Stimulated activated CD4-positive, alpha-beta T cell treated with anti-CD3 and anti-CD28 coated beads, Interleukin-4, amount 100 ng/mL, for 1 hour (primary cell): ENCODE data around the gene KRT81.
"Not testable (repeated sequence)": the region's sequence is repeated elsewhere in the genome, so short reads cannot be mapped to it uniquely, and the experiment has no call there.

Experiments
- DNase-seq: peaks from one replicate; pipeline ENCODE4 v3.0.0-alpha.2; 2020

KRT81 gene

DNA sequence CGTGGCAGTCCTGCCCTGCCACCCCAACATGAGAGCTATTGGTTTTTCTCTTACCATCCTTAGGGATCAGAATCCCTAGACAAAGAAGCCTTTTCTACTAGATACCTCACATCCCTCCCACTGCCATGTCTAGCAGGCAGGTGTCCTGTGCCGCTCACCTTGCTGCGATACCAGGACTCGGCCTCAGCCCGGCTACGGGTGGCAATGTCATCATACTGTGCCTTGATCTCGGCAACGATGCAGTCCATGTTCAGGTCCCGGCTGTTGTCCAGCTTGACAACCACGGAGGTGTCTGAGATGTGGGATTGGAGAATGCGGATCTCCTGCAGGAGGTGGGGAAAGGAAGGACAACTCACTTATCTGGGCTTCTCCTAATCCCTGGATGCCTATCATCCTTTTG, 25.4 kb upstream of the KRT81 start:
- DNase-seq: no peak

DNA sequence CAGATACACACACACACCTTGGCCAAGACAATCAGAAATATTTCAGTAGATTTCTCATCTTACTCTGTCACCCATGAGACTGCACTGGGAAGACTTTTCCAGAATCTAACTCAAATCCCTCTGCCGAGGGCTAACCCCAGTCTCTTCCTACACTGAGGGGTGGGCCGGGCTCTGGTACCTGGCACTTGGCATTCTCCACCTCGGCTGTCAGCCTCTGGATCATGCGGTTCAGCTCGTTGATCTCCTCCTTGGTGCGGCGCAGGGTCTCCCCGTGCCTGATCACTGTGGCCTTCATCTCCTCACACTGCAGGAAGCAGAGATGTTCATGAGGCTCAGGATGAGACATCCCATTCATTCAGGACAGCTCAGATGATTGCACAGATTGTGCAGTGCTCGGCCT, 25.0 kb upstream of the KRT81 start:
- no peak for DNase-seq

DNA sequence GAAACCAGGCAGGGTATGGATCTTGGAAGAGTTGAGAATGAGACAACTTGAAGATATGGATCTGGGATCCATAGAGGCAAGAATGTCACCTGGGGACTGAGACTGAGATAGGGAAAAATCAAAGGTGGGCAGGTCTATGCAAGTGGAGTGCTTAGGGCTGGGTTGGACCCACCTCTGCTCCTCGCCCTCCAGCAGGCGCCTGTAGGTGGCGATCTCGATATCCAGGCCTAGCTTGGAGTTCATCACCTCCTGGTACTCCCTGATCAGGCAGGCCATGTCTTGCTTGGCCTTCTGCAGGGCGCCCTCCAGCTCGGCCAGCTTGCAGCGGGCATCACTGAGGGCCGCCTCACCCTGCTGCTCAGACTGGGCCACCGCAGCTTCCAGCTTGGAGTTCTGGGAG, 24.4 kb upstream of the KRT81 start:
- DNase-seq: peak; percentile 36

DNA sequence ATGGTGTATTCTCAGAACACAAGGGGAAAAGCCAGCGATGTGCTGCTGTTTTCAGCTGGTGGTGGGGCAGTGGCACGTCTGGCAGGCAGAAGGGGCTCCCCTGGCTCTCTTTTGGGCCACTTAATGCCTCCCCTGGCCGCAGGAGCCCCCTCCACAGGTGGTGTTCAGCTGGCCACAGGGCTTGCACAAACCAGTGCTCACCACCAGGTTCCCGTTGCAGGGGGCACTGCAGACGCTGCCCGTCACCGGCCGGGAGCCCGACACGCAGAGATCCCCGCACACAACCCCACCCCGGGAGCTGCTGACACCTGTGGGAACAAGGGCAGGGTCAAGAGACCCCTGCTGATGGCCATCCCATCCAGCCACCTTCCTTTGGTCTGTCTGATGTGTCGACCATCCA, 23.2 kb upstream of the KRT81 start:
- no peak for DNase-seq

DNA sequence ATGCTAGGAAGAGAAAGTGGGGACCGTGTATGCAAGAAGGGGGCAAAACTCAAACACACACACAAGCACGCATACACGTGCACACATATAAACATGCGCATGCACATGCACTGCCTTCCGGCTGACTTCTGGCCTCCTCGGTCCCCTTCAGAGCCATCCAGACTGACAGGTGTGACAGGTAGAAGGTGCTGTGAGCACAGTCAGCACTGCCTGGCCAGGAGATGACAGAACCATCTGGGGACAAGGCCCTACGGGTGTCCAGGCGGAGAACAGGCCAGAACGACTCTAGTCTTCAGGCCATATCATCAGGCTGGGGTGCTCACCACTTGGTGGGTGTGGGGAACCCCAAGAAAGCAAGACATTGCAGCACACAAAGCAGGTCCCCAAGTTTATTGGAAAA, 22.6 kb upstream of the KRT81 start:
- DNase-seq: no peak

DNA sequence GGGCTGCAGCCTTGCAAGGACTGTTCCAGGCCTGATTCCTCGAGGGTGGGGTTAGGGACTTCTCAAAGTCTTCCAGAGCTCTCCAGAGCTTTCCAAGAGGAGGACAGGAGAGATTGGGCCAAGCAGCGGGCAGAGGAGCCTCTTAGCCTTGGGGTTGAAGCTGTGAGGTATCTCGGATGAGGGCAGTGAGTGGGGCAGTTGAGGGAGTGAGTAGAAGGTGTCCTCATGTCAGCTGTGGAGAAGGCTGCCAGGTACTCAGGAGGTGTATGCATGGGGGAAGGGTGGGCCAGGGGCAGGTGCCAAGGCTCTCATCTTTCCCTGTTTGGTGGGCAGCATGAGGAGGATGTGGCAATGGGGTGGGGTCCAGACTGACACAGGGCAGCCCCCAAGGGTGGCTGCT, 22.1 kb upstream of the KRT81 start:
- DNase-seq: no peak

DNA sequence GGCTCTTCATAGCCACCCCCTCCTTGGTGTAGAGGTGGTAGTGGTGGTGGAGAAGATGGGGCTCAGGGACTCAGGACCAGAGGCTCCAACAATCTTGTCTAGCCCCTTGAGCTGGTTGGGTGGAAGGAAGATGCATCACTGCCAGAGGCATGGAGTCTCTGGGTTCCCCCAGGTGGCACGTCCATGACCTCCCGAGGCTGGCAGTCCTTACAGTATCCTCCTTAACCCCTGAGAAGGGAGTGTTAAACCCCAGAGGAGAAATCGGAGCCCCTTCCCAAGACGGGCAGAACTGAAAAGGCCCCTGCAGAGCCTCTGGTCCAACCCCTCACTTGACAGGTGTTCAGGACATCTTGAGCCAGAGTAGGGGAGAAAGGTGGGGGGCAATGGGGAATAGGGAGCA, 20.8 kb upstream of the KRT81 start:
- no peak for DNase-seq

DNA sequence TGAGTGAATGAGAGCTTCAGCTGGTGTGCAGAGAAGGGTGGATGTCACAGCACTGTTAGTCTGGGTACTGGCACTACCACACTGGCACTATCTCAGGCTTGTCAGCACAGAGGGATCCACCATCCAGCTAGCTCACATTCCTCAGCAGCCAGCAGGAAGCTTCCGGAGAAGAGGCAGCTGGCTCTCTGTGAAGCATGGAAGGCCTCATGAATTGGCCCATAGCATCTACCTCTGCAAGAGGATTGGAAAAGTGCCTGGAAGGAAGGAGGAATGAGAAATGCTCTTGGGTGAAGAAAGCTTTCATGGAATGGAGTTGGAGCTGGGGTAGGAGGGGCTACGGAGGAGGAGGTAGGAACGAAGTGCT, 19.9 kb upstream of the KRT81 start:
- no peak for DNase-seq

DNA sequence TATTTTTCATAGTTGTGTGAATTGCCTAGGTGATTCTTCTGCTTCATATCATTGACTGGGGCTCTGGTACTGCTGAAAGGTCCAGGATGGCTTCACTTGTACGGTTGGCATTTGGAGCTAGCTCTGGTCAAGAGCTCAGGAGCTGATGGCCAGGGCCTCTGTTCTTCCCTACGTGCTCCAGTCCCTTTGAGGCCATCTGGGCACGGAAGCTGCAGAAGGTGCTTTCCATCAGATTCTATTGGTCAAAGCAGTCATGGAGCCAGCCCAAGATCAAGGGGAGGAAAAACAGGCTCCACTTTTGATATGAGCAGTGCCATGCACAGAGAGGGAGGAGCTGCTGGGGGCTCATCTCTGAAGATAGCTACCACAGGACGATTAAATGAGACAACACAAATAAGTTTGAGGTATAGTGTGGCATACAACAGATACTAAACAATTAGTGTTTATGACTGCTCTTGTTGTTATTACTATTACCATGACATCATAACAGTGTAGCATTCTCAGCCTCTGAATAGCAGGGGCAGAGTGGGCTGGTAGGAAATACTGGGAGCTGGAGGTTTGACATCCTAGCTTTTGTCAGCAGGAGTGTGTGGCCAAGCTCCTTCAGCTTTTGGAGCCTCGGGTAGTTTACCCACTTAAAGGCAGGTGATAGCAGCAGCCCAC, 19.4 kb upstream of the KRT81 start:
- no peak for DNase-seq

DNA sequence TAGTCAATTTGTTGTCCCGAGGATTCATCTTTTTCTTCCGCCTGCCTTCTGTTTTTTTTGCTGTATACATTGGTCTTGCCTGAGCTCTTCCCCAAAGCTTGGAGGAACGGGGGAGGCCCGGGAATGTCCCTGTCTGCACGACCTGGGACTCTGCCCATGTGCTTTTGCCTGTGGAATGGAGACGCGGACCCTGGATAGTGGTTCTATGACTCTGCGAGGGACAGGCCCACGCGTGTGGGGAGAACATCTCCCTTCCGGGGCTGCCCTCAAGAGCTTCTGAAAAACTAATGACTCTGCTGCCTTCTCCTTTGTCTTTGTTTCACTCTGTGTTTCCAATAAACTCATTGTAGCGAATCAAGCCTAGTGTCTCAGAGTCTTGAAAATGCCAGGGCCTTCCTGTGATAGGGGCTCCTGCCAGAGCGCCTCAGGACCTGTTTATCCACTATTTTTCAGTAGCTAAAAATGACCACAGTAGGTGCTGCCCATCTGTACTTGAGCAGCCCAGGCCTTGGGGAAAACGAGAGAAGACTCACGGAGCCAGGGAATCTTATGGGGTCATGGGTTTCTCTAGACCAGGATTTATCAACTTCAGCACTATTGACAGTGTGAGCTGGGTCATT, 17.6 kb upstream of the KRT81 start:
- DNase-seq: no peak

DNA sequence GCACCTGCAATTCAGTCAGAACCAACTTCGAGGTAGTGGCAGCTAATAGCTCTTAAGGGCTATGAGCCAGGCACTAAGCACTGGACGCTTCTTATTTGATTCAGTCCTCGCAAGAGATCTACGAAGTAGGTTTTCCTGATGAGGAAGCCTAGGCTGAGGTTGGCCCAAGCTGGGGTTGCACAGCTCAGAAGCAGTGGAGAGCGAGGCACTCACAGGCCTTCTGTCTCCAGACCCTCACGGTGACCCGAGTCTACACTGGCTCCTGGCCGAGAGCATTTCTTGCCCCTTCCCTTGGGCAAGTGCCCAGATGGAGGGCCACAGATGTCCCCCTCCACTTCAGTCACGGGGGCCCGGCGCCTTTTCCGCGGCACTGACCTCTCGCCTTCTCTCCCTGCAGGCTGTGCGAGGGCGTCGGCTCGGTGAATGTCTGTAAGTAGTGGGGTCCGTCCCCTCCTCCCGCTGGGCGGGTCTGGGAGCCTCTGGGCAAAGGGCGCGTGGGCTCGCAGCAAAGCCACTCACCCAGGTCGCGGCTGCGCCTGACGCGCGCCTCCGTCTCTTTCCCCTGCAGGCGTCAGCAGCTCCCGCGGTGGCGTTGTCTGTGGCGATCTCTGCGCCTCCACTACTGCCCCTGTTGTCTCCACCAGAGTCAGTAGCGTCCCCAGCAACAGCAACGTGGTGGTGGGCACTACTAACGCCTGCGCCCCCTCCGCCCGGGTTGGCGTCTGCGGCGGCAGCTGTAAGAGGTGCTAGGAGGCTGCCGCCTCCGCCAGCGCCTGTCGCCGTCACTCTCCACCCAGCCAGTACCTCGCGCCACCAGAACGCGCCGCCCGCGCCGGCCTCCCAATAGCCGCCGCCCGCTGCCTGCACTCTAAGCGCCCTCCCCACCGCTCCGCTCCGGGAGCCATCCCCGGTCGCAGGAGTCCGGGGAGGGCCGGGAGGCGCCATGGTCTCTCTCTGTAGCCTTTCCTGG, 16.8 kb upstream of the KRT81 start:
- peak; percentile 32 for DNase-seq

DNA sequence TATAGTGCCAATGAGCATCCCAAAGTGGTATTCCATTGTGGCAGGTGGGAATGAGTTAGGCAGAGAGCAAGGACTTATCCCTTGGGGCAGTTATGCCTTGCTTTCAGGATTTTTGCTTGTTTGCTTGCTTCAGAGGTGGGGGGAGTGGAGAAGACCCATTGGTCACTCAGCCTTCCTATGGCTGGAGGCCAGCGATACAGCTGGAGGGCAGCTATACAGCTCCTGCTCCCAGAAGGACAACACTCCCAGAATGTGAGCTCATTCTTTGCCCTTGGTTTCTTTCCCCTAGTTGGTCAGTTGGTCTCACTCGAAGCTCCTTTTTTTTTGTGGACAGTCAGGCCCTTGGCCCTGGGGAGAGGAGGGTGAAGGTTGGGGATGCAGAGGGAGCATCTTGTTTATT, 15.4 kb upstream of the KRT81 start:
- DNase-seq: no peak

DNA sequence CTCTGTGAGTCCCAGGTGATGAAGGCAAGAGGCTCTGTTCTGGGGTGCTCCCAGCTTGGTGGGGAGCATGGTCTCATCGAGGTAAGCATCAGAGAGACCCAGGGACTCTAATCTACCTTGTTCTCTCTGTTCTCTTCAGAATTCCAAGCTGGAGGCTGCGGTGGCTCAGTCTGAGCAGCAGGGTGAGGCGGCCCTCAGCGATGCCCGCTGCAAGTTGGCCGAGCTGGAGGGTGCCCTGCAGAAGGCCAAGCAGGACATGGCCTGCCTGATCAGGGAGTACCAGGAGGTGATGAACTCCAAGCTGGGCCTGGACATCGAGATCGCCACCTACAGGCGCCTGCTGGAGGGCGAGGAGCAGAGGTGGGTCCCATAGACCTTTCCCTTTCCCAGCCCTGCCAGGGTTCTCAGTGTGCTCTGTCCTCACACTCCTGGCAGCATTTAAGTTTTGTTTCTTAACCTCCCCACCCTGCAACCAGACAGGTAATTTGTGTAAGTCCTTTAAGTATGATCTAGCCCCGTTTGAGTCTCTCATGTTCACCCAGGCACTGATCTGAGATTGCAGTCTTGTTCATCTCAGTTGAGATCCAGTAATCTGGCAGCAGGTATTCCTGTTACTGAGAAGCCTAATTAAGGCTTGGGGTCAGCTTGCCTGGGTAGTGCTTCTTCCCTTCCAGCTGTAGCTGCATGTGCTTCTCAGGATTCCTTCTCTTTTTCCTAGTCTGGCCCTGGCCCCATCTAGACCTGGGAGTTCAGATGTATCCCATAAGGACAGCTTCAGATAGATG, 14.8 kb upstream of the KRT81 start:
- DNase-seq: no peak

DNA sequence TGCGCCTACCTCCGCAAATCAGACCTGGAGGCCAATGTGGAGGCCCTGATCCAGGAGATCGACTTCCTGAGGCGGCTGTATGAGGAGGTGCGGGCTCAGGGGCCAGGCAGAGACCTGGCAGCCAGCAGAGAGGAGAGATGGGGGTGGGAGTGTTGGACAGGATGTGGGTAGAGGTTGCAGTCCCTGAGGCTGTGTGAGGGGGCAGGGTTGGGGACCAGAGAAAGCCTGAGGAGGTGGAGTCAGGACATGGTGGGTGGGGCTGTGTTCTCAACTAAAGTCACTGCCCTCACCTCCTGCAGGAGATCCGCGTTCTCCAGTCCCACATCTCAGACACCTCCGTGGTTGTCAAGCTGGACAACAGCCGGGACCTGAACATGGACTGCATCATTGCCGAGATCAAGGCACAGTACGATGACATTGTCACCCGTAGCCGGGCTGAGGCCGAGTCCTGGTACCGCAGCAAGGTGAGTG, 13.6 kb upstream of the KRT81 start:
- DNase-seq: not testable (repeated sequence)

DNA sequence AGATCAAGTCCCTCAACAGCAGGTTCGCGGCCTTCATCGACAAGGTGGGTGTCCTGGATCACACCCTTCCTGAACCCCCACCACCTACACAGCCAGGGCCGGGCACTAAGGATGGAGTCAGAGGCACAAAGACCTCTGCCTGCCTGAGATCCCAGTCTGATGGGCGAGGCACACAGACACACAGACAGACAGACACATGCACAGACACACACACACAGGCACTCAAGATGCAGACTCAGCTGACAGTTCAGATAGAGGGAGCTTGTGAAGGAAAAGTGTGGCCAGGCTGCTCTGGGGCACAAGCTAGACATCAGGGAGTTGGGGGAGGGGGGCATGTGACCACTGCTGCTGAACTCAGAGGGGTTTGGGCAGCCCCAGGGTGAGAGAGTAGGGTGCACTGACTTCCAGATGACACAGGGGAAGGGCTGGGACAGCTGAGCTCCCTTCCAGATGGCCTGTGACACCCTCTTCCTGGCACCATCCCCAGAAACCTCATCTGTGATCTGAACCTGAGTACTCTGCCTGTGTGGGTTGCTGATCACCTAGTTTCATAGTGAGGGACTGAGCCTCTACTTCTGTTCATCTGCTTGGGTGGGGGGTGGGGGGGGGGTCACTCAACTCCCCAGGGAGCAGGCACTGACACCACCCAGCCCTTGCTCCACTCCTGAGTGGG, 11.0 kb upstream of the KRT81 start:
- DNase-seq: not testable (repeated sequence)

DNA sequence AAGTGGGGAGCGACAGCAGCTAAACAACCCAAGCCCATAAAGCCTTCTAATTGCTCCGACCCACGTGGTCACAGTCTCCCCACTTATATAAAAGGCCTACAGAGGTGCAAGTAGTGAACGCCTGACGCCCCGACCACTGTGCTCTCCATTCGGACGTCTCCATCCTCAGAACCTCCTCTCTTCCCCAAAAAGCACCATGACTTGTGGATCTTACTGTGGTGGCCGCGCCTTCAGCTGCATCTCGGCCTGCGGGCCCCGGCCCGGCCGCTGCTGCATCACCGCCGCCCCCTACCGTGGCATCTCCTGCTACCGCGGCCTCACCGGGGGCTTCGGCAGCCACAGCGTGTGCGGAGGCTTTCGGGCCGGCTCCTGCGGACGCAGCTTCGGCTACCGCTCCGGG, 10.4 kb upstream of the KRT81 start:
- DNase-seq: not testable (repeated sequence)

DNA sequence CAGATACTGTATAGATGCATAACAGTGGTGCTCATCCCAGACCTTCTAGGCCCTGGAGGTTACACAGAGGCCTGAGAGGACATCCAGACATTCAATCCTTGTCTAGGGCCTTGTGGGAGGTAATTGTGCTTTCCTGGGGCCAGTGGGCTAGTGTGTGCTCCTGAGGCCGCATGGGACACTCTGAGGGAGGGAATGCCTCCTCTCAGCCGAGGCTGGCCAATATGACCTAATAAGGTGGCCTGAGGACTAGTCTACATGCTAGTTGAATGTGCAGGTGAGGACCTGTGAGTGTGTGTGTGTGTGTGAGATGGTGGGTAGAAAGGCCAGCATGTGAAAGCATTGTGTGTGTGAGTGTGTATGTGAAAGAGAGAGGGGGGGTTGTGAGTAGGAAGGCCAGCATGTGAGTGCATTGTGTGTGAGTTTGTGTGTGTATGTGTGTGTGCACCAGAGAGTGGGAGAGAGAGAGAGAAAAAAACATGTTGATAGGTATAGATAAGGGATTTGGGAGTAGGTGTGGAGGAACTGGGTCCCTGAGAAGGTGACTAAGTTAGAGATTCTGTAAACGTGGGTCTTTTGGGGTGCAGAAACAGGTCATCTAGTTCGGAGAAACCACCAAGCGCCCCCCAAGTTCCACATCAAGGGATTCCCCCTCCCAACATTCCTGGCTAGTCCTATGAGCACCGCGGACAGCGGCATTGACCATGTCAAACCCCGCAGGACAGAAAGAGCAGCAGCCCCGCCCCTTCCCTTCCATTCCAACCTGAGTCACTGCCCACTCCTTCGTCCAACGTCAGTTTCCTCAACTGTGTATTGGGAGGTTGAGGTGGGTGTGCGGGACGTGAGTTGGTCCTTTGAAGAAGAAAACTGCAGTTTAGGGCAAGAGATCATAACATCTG, 9.7 kb upstream of the KRT81 start:
- DNase-seq: no peak

DNA sequence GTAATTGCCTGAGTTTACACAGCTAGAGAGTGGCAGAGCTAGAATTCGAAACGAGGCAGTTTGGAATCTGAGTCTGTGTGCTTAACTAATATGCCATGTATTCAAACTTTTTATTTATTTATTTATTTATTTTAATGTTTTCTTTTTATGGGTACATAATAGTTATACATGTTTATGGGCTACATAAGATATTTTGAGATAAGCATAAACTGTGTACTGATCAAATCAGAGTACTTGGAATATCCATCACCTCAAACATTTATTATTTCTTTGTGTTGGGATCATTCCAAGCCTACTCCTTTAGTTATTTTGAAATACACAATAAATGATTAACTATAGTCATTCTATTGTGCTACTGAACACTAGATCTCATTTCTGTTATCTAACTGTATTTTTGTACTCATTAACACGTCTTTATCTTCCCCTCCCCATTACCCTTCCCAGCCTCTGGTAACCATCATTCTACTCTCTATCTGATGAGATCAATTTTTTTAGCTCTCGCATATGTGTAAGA, 7.4 kb upstream of the KRT81 start:
- DNase-seq: no peak

DNA sequence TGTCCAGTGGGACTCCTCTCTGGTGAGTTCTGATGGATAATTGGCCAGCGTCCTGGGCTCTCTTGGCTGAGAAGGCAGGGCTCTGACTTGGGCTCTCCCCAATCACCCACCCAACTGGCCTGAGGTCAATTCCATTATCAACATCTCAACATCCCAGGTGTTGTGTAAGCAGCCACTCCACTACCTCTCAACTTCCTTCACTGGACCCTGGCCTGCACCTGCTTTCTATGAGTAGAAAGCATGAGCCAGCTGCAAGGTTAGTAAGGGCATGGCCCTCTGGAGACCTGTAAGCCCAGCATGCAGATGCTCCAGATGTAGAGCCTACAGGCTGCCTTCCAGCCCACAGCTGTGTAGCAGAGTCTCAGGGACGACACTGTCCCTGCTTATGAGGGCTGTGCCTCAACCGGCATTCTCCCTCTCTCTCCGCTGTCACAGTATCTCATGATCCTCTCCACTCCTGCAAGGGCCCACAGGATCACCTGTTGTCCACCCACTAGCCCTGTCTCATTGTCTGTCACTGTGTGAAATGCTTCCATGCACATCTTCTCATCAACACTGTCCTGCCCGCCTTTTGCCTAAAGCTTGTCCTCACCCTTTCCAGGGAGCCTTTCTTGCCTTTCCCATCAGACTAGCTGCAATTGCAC, 5.4 kb upstream of the KRT81 start:
- no peak for DNase-seq

DNA sequence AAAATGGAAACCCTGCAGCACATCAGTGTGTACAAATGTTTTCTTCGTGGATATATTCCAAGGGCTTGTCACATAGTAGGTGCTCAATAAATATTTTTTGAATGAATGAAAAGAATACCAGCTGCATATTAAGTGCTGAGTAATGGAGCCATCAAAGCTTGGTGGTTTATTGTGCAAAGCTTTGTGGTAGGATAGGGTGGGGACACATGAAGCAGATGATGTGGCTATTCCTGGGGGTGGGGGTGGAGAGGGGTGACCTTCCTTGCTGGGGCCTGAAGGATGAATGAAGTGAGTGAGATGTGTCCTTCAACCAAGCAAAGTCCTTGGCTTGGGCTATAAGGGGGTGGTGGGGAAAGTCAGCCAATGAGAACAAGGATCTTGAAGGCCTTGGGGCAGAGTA, 4.3 kb upstream of the KRT81 start:
- no peak for DNase-seq

DNA sequence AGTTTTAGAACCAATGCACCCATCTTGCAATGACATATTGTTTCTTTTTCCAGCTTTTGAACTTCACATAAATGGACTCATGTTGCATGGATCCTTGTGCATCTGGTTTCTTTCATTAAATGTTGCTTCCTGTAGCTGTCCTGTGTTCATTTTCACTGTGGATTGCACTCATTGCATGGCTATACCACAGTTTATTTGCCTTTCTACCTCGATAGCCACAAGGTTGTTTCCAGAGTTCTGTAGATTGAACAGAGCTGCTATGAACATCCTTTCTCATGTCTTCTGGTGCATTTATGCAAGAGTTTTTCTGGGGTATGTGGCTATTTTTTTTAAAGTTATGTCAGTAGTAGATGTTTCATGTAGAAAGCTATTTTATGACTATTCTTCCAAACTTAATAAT, 3.5 kb upstream of the KRT81 start:
- no peak for DNase-seq
